ENCODE data around the gene SLC25A26.

SLC25A26 gene

GRCh38 chr3:66378256-66378655 is 157.5 kb downstream of the SLC25A26 start:
- CTCF ChIA-PET, result interaction anchor here (0.8 to 3.7 kb wide), 30 partner anchors 8 to 445 kb away, joined by 3 to 36 read pairs (median 4); no protein-coding TSS in a partner anchor
- DNase-seq (ENCODE audit: low read depth, low spot score), result no peak
- POLR2A ChIA-PET, result no interaction called here
- TF ChIP-seq CTCF (IDR thresholded peaks at IDR 0.05; ENCODE audit: insufficient read depth, low read length, missing control alignments), result peak; percentile 51
- no peak overlapping the region for H3K4me3 ChIP-seq (ENCODE audit: low read depth, low read length)

GRCh38 chr3:66379565-66379964 is 158.8 kb downstream of the SLC25A26 start:
- ChIA-PET CTCF (interaction anchor here (1.1 to 3.7 kb wide), 7 partner anchors 9 to 448 kb away, joined by 3 to 36 read pairs (median 15); no protein-coding TSS in a partner anchor), POLR2A (no interaction called here)
- no peak for TF ChIP-seq CTCF (IDR thresholded peaks at IDR 0.05; ENCODE audit: insufficient read depth, low read length, missing control alignments)
- H3K4me3 ChIP-seq (ENCODE audit: low read depth, low read length), result no peak overlapping the region
- no peak for DNase-seq (ENCODE audit: low read depth, low spot score)

- POLR2A ChIA-PET, result no interaction called here
- CTCF ChIA-PET, result interaction anchor here (0.9 to 3.7 kb wide), 3 partner anchors 10 to 27 kb away, joined by 3 to 36 read pairs (median 4); no protein-coding TSS in a partner anchor
- H3K4me3 ChIP-seq (ENCODE audit: low read depth, low read length), result no peak overlapping the region
- no peak for DNase-seq (ENCODE audit: low read depth, low spot score)
- no peak for TF ChIP-seq CTCF (IDR thresholded peaks at IDR 0.05; ENCODE audit: insufficient read depth, low read length, missing control alignments)
Measured at GRCh38 chr3:66380200-66380932, 159.6 kb downstream of the SLC25A26 start.

GRCh38 chr3:66381626-66382025 is 160.8 kb downstream of the SLC25A26 start:
- CTCF ChIA-PET, result interaction anchor here (1.4 to 1.7 kb wide), 3 partner anchors 10 to 434 kb away, joined by 4 to 6 read pairs (median 4); no protein-coding TSS in a partner anchor
- POLR2A ChIA-PET, result interaction anchor here (0.6 kb wide), 1 partner anchor 413 kb away, joined by 3 read pairs; no protein-coding TSS in a partner anchor
- TF ChIP-seq CTCF (IDR thresholded peaks at IDR 0.05; ENCODE audit: insufficient read depth, low read length, missing control alignments), result no peak
- DNase-seq (ENCODE audit: low read depth, low spot score), result no peak
- H3K4me3 ChIP-seq (ENCODE audit: low read depth, low read length), result no peak overlapping the region

DNA sequence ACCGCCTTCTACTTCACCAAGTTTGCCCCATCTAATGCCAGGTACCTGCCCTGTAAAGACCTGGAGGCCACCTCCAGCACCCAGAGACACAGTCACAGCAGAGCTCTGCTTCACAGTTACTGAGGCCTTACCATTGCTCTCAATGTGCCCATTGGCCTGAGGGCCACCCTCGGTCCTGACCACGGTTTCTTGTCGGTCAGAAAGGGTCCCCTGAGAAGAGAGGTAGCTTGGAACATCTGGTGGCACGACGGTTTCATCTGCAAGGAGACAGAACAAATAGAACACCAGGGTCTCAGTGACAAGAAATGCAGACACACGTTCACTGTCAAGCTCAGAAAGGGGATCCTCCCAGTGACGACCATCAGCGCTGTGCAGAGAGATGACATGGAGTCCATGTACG is 161.3 kb downstream of the SLC25A26 start:
- ChIA-PET CTCF (interaction anchor here (1.4 to 1.7 kb wide), 3 partner anchors 10 to 433 kb away, joined by 4 to 6 read pairs (median 4); no protein-coding TSS in a partner anchor), POLR2A (interaction anchor here (0.6 kb wide), 1 partner anchor 413 kb away, joined by 3 read pairs; no protein-coding TSS in a partner anchor)
- H3K4me3 ChIP-seq (ENCODE audit: low read depth, low read length), result no peak overlapping the region
- no peak for DNase-seq (ENCODE audit: low read depth, low spot score)
- TF ChIP-seq CTCF (IDR thresholded peaks at IDR 0.05; ENCODE audit: insufficient read depth, low read length, missing control alignments), result no peak

DNA sequence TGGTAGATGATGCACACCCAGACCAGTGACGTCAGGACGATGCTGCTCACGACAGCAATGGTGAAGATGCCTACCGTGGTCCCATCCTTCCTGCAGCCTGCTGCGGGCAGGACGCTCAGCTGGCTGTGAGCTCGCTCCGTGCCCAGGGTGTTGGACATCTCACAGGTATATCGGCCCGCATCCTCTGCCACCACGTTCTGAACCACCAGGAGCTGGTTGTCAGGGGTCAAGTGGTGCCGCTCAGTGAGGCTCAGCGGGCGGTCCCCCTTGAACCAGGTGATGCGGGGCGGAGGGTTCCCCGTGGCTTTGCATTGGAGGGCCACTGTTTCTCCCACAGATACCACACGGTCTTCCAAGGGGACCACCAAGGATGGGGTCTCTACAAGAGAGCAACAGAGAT is 162.2 kb downstream of the SLC25A26 start:
- ChIA-PET POLR2A (no interaction called here), CTCF (interaction anchor here (1.2 to 1.7 kb wide), 6 partner anchors 9 to 440 kb away, joined by 3 to 6 read pairs (median 4); no protein-coding TSS in a partner anchor)
- no peak for TF ChIP-seq CTCF (IDR thresholded peaks at IDR 0.05; ENCODE audit: insufficient read depth, low read length, missing control alignments)
- DNase-seq (ENCODE audit: low read depth, low spot score), result no peak
- H3K4me3 ChIP-seq (ENCODE audit: low read depth, low read length), result no peak overlapping the region
